GM21825 (cell line): ENCODE data around the gene PIKFYVE.
A peak's percentile ranks its signal among the peaks of the same experiment; 100 is the strongest.
"Not testable (repeated sequence)": the region's sequence is repeated elsewhere in the genome, so short reads cannot be mapped to it uniquely, and the experiment has no call there.

Experiments used
- ATAC-seq: cut with Tn5 transposase; IDR thresholded peaks from one replicate; pipeline ENCODE4 v1.9.1; 2021; ENCODE audit warnings: mild to moderate bottlenecking, moderate library complexity; ENCODE audit not compliant: unreplicated experiment

Gene PIKFYVE

GRCh38 chr2:208265801-208266552, at the start of gene PIKFYVE:
PIKFYVE (plus strand) TSS chr2:208266255; CDS start chr2:208271520, 5,265 bp downstream.
- ATAC-seq = peak; percentile 90

GRCh38 chr2:208221873-208222272, 44.2 kb upstream of the PIKFYVE start:
- ATAC-seq = not testable (repeated sequence)

- ATAC-seq = no peak
Measured at GRCh38 chr2:208222351-208222750, 43.7 kb upstream of the PIKFYVE start.

GRCh38 chr2:208224802-208225201, 41.3 kb upstream of the PIKFYVE start:
- ATAC-seq = no peak

- ATAC-seq = no peak
Measured at GRCh38 chr2:208227581-208228232, 38.3 kb upstream of the PIKFYVE start.

GRCh38 chr2:208228476-208228875, 37.6 kb upstream of the PIKFYVE start:
- no peak for ATAC-seq

- ATAC-seq = no peak
Measured at GRCh38 chr2:208234786-208235185, 31.3 kb upstream of the PIKFYVE start.

- ATAC-seq = no peak
Measured at GRCh38 chr2:208235860-208236259, 30.2 kb upstream of the PIKFYVE start.

- ATAC-seq = no peak
Measured at GRCh38 chr2:208239770-208240493, 26.1 kb upstream of the PIKFYVE start.

- ATAC-seq = no peak
Measured at GRCh38 chr2:208240619-208241209, 25.3 kb upstream of the PIKFYVE start.

- no peak for ATAC-seq
Measured at GRCh38 chr2:208244422-208244821, 21.6 kb upstream of the PIKFYVE start.

GRCh38 chr2:208245746-208246145, 20.3 kb upstream of the PIKFYVE start:
- ATAC-seq = no peak

- ATAC-seq = no peak
Measured at GRCh38 chr2:208248601-208249000, 17.5 kb upstream of the PIKFYVE start.

- ATAC-seq = no peak
Measured at GRCh38 chr2:208249296-208249695, 16.8 kb upstream of the PIKFYVE start.

- no peak for ATAC-seq
Measured at GRCh38 chr2:208250388-208250787, 15.7 kb upstream of the PIKFYVE start.

- no peak for ATAC-seq
Measured at GRCh38 chr2:208251098-208251497, 15.0 kb upstream of the PIKFYVE start.

GRCh38 chr2:208252716-208253492, 13.2 kb upstream of the PIKFYVE start:
- ATAC-seq = no peak

- ATAC-seq = no peak
Measured at GRCh38 chr2:208253600-208254117, 12.4 kb upstream of the PIKFYVE start.

GRCh38 chr2:208254118-208254870, 11.8 kb upstream of the PIKFYVE start:
- peak; percentile 72 for ATAC-seq
